DOHH2 (cell line): ENCODE measurements around the gene LINC00305.

Experiments
- H3F3A ChIP-seq: fragments of 200-600 bp; sonication (generic), shearing (Covaris generic); 2 replicates; pipeline ENCODE4 v1.6.0; 2016; ENCODE audit warnings: antibody characterized with exemption, mild to moderate bottlenecking; ENCODE audit not compliant: control insufficient read depth, insufficient read depth
- H3K27ac ChIP-seq: fragments of 200-600 bp; sonication (generic); 2 replicates; pipeline ENCODE4 v1.5.1; 2014; ENCODE audit warnings: low read depth, mild to moderate bottlenecking, low read length, moderate library complexity
- H3K27me3 ChIP-seq: fragments of 200-600 bp; sonication (generic); 2 replicates; pipeline ENCODE4 v1.6.1; 2014; ENCODE audit warnings: mild to moderate bottlenecking, low read length, mixed read lengths; ENCODE audit not compliant: control insufficient read depth
- H3K36me3 ChIP-seq: fragments of 200-600 bp; sonication (generic); 2 replicates; pipeline ENCODE4 v1.6.1; 2014; ENCODE audit warnings: mild to moderate bottlenecking, low read length, moderate library complexity, mixed read lengths; ENCODE audit not compliant: control insufficient read depth
- H3K4me1 ChIP-seq: fragments of 200-600 bp; sonication (generic); 2 replicates; pipeline ENCODE4 v1.6.1; 2014; ENCODE audit warnings: mild to moderate bottlenecking, low read length, mixed read lengths; ENCODE audit not compliant: control insufficient read depth
- H3K4me2 ChIP-seq: fragments of 200-600 bp; sonication (generic); 2 replicates; pipeline ENCODE4 v1.6.0; 2014; ENCODE audit warnings: mild to moderate bottlenecking, low read length, moderate library complexity
- H3K4me3 ChIP-seq: fragments of 200-600 bp; sonication (generic); 2 replicates; pipeline ENCODE4 v1.5.1; 2014; ENCODE audit warnings: mild to moderate bottlenecking, low read length, mixed read lengths
- H3K79me2 ChIP-seq: fragments of 200-600 bp; sonication (generic); 2 replicates; pipeline ENCODE4 v1.6.1; 2014; ENCODE audit warnings: mild to moderate bottlenecking, low read length, mixed read lengths; ENCODE audit not compliant: control insufficient read depth
- H3K9me2 ChIP-seq: fragments of 200-600 bp; sonication (generic); replicated peaks from 2 replicates; pipeline ENCODE4 v1.6.1; 2014; ENCODE audit warnings: mild to moderate bottlenecking, low read length, mixed read lengths; ENCODE audit not compliant: control insufficient read depth
- H3K9me3 ChIP-seq: fragments of 200-600 bp; sonication (generic); 2 replicates; pipeline ENCODE4 v1.6.1; 2014; ENCODE audit warnings: antibody characterized with exemption, low read length, mixed read lengths; ENCODE audit not compliant: control insufficient read depth, insufficient read depth
- H4K20me1 ChIP-seq: fragments of 200-600 bp; sonication (generic); 2 replicates; pipeline ENCODE4 v1.6.0; 2014; ENCODE audit warnings: low read depth, mild to moderate bottlenecking, antibody characterized with exemption, low read length, moderate library complexity; ENCODE audit not compliant: control insufficient read depth, insufficient read depth
- CTCF ChIP-seq: fragments of 200-600 bp; sonication (generic); IDR thresholded peaks from one replicate; pipeline ENCODE4 v1.5.1; 2014; ENCODE audit warnings: antibody characterized with exemption, mild to moderate bottlenecking, low read depth, low read length; ENCODE audit not compliant: poor library complexity, severe bottlenecking
- EZH2phosphoT487 ChIP-seq: fragments of 200-600 bp; sonication (generic); IDR thresholded peaks from 2 replicates; pipeline ENCODE4 v1.6.1; 2017; ENCODE audit warnings: borderline replicate concordance, mild to moderate bottlenecking, antibody characterized with exemption, low read length, moderate library complexity, mixed read lengths

LINC00305 gene

GRCh38 chr18:64110692-64111480 lies 38.0 kb downstream of the LINC00305 start:
- TF ChIP-seq CTCF (no peak), EZH2phosphoT487 (no peak)
- no peaks in the 10 kb centered on the region for H3K9me3 ChIP-seq
- H4K20me1 ChIP-seq, result no peaks in the 10 kb centered on the region
- no peaks in the 10 kb centered on the region for H3K9me2 ChIP-seq
- H3K4me2 ChIP-seq, result no peak overlapping the region
- no peak overlapping the region for H3K27ac ChIP-seq
- H3K27me3 ChIP-seq, result no peaks in the 10 kb centered on the region
- no peaks in the 10 kb centered on the region for H3F3A ChIP-seq
- H3K4me1 ChIP-seq, result no peaks in the 10 kb centered on the region
- no peaks in the 10 kb centered on the region for H3K79me2 ChIP-seq
- no peaks in the 10 kb centered on the region for H3K36me3 ChIP-seq
- no peak overlapping the region for H3K4me3 ChIP-seq

GRCh38 chr18:64103986-64104385 lies 44.9 kb downstream of the LINC00305 start:
- Histone ChIP-seq H3K4me3 (no peak overlapping the region), H3K9me2 (no peaks in the 10 kb centered on the region)

GRCh38 chr18:64100116-64100922 lies 48.6 kb downstream of the LINC00305 start:
- H3K27ac ChIP-seq, result no peak overlapping the region
- no peak overlapping the region for H3K4me3 ChIP-seq
- peaks cover 10% of the 10 kb centered on the region for H3K4me1 ChIP-seq
- H3K9me2 ChIP-seq, result no peaks in the 10 kb centered on the region
- H4K20me1 ChIP-seq, result no peaks in the 10 kb centered on the region
- no peaks in the 10 kb centered on the region for H3K36me3 ChIP-seq
- no peak overlapping the region for H3K4me2 ChIP-seq
- H3K9me3 ChIP-seq, result no peaks in the 10 kb centered on the region
- no peaks in the 10 kb centered on the region for H3K79me2 ChIP-seq
- TF ChIP-seq CTCF, result no peak
- no peak for TF ChIP-seq EZH2phosphoT487
- no peaks in the 10 kb centered on the region for H3K27me3 ChIP-seq
- no peaks in the 10 kb centered on the region for H3F3A ChIP-seq

More at GRCh38 chr18:64103986-64104385, 44.9 kb downstream of the LINC00305 start:
- H3K27me3 ChIP-seq, result no peaks in the 10 kb centered on the region
- H3K36me3 ChIP-seq, result no peaks in the 10 kb centered on the region
- H3K4me2 ChIP-seq, result no peak overlapping the region
- TF ChIP-seq CTCF, result no peak
- no peak overlapping the region for H3K27ac ChIP-seq
- H3K9me3 ChIP-seq, result no peaks in the 10 kb centered on the region
- no peaks in the 10 kb centered on the region for H3F3A ChIP-seq
- no peaks in the 10 kb centered on the region for H4K20me1 ChIP-seq
- no peaks in the 10 kb centered on the region for H3K79me2 ChIP-seq
- peaks cover 10% of the 10 kb centered on the region for H3K4me1 ChIP-seq
